ENCODE results near the gene MINDY4.
A peak's percentile ranks its signal among the peaks of the same experiment; 100 is the strongest.

MINDY4 gene

GRCh38 chr7:30780941-30781340 lies 9.7 kb downstream of the MINDY4 start:
- no peaks in the 10 kb centered on the region for H3K4me1 ChIP-seq (ENCODE audit: control insufficient read depth in 2 of 2, insufficient read depth in 1 of 2, low read depth in 1 of 2, low read length in 2 of 2)
- DNase-seq (ENCODE audit: low spot score), result no peak
- no peak overlapping the region for H4K91ac ChIP-seq (ENCODE audit: low read depth, low read length, poor library complexity)
- H2BK15ac ChIP-seq (ENCODE audit: low read length), result no peak overlapping the region
- no peak overlapping the region for H3K14ac ChIP-seq (ENCODE audit: low read length)
- no peak overlapping the region for H4K8ac ChIP-seq (ENCODE audit: low read depth, low read length)
- H3K4me3 ChIP-seq (ENCODE audit: low read length in 2 of 2), result peak overlapping the region in 1 of 2 donors; percentile 54
- no peaks in the 10 kb centered on the region for H3K27me3 ChIP-seq (ENCODE audit: control insufficient read depth in 3 of 3, insufficient read depth in 3 of 3, low read depth in 1 of 3, low read length in 3 of 3)
- H2AK5ac ChIP-seq (ENCODE audit: low read depth, low read length), result no peak overlapping the region
- H3K9ac ChIP-seq (ENCODE audit: low read depth, low read length, poor library complexity), result no peak overlapping the region
- H3K4ac ChIP-seq (ENCODE audit: low read length), result no peak overlapping the region
- no peak overlapping the region for H3K23ac ChIP-seq (ENCODE audit: low read depth, low read length, poor library complexity)
- H3K4me2 ChIP-seq (ENCODE audit: insufficient read depth, low read length, poor library complexity, severe bottlenecking), result no peak overlapping the region
- H3K18ac ChIP-seq (ENCODE audit: low read length), result no peak overlapping the region
- no peak overlapping the region for H2BK5ac ChIP-seq (ENCODE audit: low read length)
- WGBS, 2 donors (ENCODE audit: extremely low coverage in 2 of 2, insufficient read length in 2 of 2, insufficient replicate concordance in 1 of 2), result no CpG with 5 or more reads among the region's 4 CpGs
- no peak overlapping the region for H3K27ac ChIP-seq (replicated peaks; ENCODE audit: low read length)
- no peaks in the 10 kb centered on the region for H3K79me1 ChIP-seq (ENCODE audit: low read depth, low read length)
- no peak overlapping the region for H2BK12ac ChIP-seq (ENCODE audit: low read length)
- no peak overlapping the region for H2AFZ ChIP-seq (ENCODE audit: low read length)
- no peak overlapping the region for H2BK120ac ChIP-seq (ENCODE audit: low read depth, low read length)
- H3K36me3 ChIP-seq (replicated peaks in 1 of 2; ENCODE audit: control insufficient read depth in 2 of 2, insufficient read depth in 2 of 2, low read length in 2 of 2), result peaks cover 13 to 49% of the 10 kb centered on the region in 2 donors
- H3K9me3 ChIP-seq (replicated peaks in 1 of 2; ENCODE audit: control insufficient read depth in 2 of 2, insufficient read depth in 1 of 2, low read depth in 1 of 2, low read length in 2 of 2), result no peaks in the 10 kb centered on the region

GRCh38 chr7:30782690-30783089 lies 11.5 kb downstream of the MINDY4 start:
- Histone ChIP-seq H4K8ac (ENCODE audit: low read depth, low read length) (no peak overlapping the region), H2AFZ (ENCODE audit: low read length) (no peak overlapping the region), H3K9me3 (replicated peaks in 1 of 2; ENCODE audit: control insufficient read depth in 2 of 2, insufficient read depth in 1 of 2, low read depth in 1 of 2, low read length in 2 of 2) (no peaks in the 10 kb centered on the region), H2BK5ac (ENCODE audit: low read length) (no peak overlapping the region), H3K36me3 (replicated peaks in 1 of 2; ENCODE audit: control insufficient read depth in 2 of 2, insufficient read depth in 2 of 2, low read length in 2 of 2) (peaks cover 15 to 58% of the 10 kb centered on the region in 2 donors), H3K27ac (replicated peaks; ENCODE audit: low read length) (no peak overlapping the region), H2BK12ac (ENCODE audit: low read length) (no peak overlapping the region), H3K9ac (ENCODE audit: low read depth, low read length, poor library complexity) (no peak overlapping the region), H3K79me1 (ENCODE audit: low read depth, low read length) (peaks cover 2% of the 10 kb centered on the region), H3K4me1 (ENCODE audit: control insufficient read depth in 2 of 2, insufficient read depth in 1 of 2, low read depth in 1 of 2, low read length in 2 of 2) (no peaks in the 10 kb centered on the region), H3K4me2 (ENCODE audit: insufficient read depth, low read length, poor library complexity, severe bottlenecking) (no peak overlapping the region), H3K4ac (ENCODE audit: low read length) (no peak overlapping the region), H3K27me3 (ENCODE audit: control insufficient read depth in 3 of 3, insufficient read depth in 3 of 3, low read depth in 1 of 3, low read length in 3 of 3) (no peaks in the 10 kb centered on the region), H3K23ac (ENCODE audit: low read depth, low read length, poor library complexity) (no peak overlapping the region), H4K91ac (ENCODE audit: low read depth, low read length, poor library complexity) (no peak overlapping the region), H2AK5ac (ENCODE audit: low read depth, low read length) (no peak overlapping the region), H2BK120ac (ENCODE audit: low read depth, low read length) (no peak overlapping the region), H3K14ac (ENCODE audit: low read length) (no peak overlapping the region), H3K4me3 (ENCODE audit: low read length in 2 of 2) (no peak overlapping the region), H2BK15ac (ENCODE audit: low read length) (no peak overlapping the region), H3K18ac (ENCODE audit: low read length) (no peak overlapping the region)
- no peak for DNase-seq (ENCODE audit: low spot score)

DNA sequence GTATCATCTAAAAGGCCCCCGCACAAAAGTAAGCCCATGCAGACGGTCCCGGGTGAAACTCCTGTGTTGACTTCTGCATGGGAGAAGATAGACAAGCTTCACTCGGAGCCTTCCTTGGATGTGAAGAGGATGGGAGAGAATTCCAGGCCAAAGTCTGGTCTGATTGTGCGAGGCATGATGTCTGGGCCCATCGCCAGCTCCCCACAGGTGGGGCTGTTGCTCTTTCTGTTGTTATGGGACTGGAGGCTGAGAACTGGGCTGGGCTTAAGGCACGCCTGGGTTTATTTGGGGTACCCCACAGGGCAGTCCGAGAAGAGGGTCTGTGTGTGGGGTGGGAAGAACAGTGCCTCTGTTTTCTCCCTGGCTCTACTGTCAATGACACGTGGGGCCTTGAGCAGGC lies 14.6 kb downstream of the MINDY4 start:
- no peak overlapping the region for H2AK5ac ChIP-seq (ENCODE audit: low read depth, low read length)
- no peak for DNase-seq (ENCODE audit: low spot score)

DNA sequence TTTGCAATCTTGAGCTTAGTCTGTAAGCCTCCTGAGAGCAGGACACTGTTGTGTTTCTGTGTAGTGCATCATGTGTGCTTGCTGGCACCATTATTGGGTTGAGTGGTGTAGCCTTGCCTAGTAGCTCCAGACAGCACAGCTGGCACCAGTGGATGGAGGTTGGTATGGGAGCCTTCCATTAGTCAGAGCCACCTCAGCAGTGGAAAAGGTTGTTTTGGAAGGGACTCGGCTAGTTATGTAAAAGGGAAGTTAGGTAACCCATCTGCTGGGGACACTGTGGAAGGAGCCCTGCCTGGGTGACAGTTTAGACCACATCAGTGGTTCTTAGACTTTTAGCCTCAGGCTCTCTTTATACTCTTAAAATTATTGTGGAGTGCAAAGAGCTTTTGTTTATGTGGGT lies 16.3 kb downstream of the MINDY4 start:
- no peak for DNase-seq (ENCODE audit: low spot score)
- no peak overlapping the region for H3K14ac ChIP-seq (ENCODE audit: low read length)

More for the DNA sequence above, 14.6 kb downstream of the MINDY4 start:
- WGBS, 2 donors (ENCODE audit: extremely low coverage in 2 of 2, insufficient read length in 2 of 2, insufficient replicate concordance in 1 of 2), result no CpG with 5 or more reads among the region's 9 CpGs
- H3K27ac ChIP-seq (replicated peaks; ENCODE audit: low read length), result no peak overlapping the region
- H3K14ac ChIP-seq (ENCODE audit: low read length), result no peak overlapping the region
- no peak overlapping the region for H2BK12ac ChIP-seq (ENCODE audit: low read length)
- H3K4me1 ChIP-seq (ENCODE audit: control insufficient read depth in 2 of 2, insufficient read depth in 1 of 2, low read depth in 1 of 2, low read length in 2 of 2), result no peaks in the 10 kb centered on the region
- H3K9ac ChIP-seq (ENCODE audit: low read depth, low read length, poor library complexity), result no peak overlapping the region
- H3K18ac ChIP-seq (ENCODE audit: low read length), result no peak overlapping the region
- H3K4me3 ChIP-seq (ENCODE audit: low read length in 2 of 2), result no peak overlapping the region
- no peak overlapping the region for H3K4ac ChIP-seq (ENCODE audit: low read length)
- H3K23ac ChIP-seq (ENCODE audit: low read depth, low read length, poor library complexity), result no peak overlapping the region
- no peak overlapping the region for H4K91ac ChIP-seq (ENCODE audit: low read depth, low read length, poor library complexity)
- H2AFZ ChIP-seq (ENCODE audit: low read length), result no peak overlapping the region
- H3K9me3 ChIP-seq (replicated peaks in 1 of 2; ENCODE audit: control insufficient read depth in 2 of 2, insufficient read depth in 1 of 2, low read depth in 1 of 2, low read length in 2 of 2), result no peaks in the 10 kb centered on the region
- H2BK15ac ChIP-seq (ENCODE audit: low read length), result no peak overlapping the region
- no peak overlapping the region for H2BK120ac ChIP-seq (ENCODE audit: low read depth, low read length)
- no peak overlapping the region for H3K4me2 ChIP-seq (ENCODE audit: insufficient read depth, low read length, poor library complexity, severe bottlenecking)
- no peak overlapping the region for H2BK5ac ChIP-seq (ENCODE audit: low read length)
- H4K8ac ChIP-seq (ENCODE audit: low read depth, low read length), result no peak overlapping the region
- H3K79me1 ChIP-seq (ENCODE audit: low read depth, low read length), result peaks cover 2% of the 10 kb centered on the region
- H3K27me3 ChIP-seq (ENCODE audit: control insufficient read depth in 3 of 3, insufficient read depth in 3 of 3, low read depth in 1 of 3, low read length in 3 of 3), result no peaks in the 10 kb centered on the region
- H3K36me3 ChIP-seq (replicated peaks in 1 of 2; ENCODE audit: control insufficient read depth in 2 of 2, insufficient read depth in 2 of 2, low read length in 2 of 2), result peaks cover 16 to 49% of the 10 kb centered on the region in 2 donors

More for the DNA sequence above, 16.3 kb downstream of the MINDY4 start:
- Histone ChIP-seq H3K23ac (ENCODE audit: low read depth, low read length, poor library complexity) (no peak overlapping the region), H3K9me3 (replicated peaks in 1 of 2; ENCODE audit: control insufficient read depth in 2 of 2, insufficient read depth in 1 of 2, low read depth in 1 of 2, low read length in 2 of 2) (no peaks in the 10 kb centered on the region), H3K18ac (ENCODE audit: low read length) (no peak overlapping the region), H2AK5ac (ENCODE audit: low read depth, low read length) (no peak overlapping the region), H3K79me1 (ENCODE audit: low read depth, low read length) (peaks cover 2% of the 10 kb centered on the region), H3K27me3 (ENCODE audit: control insufficient read depth in 3 of 3, insufficient read depth in 3 of 3, low read depth in 1 of 3, low read length in 3 of 3) (no peaks in the 10 kb centered on the region), H3K4me3 (ENCODE audit: low read length in 2 of 2) (no peak overlapping the region), H2BK12ac (ENCODE audit: low read length) (no peak overlapping the region), H3K36me3 (replicated peaks in 1 of 2; ENCODE audit: control insufficient read depth in 2 of 2, insufficient read depth in 2 of 2, low read length in 2 of 2) (peaks cover 17 to 49% of the 10 kb centered on the region in 2 donors), H3K9ac (ENCODE audit: low read depth, low read length, poor library complexity) (no peak overlapping the region), H4K8ac (ENCODE audit: low read depth, low read length) (no peak overlapping the region), H3K27ac (replicated peaks; ENCODE audit: low read length) (no peak overlapping the region), H3K4me1 (ENCODE audit: control insufficient read depth in 2 of 2, insufficient read depth in 1 of 2, low read depth in 1 of 2, low read length in 2 of 2) (no peaks in the 10 kb centered on the region), H3K4ac (ENCODE audit: low read length) (no peak overlapping the region), H2BK5ac (ENCODE audit: low read length) (no peak overlapping the region), H3K4me2 (ENCODE audit: insufficient read depth, low read length, poor library complexity, severe bottlenecking) (no peak overlapping the region), H2AFZ (ENCODE audit: low read length) (no peak overlapping the region), H2BK120ac (ENCODE audit: low read depth, low read length) (no peak overlapping the region), H4K91ac (ENCODE audit: low read depth, low read length, poor library complexity) (no peak overlapping the region), H2BK15ac (ENCODE audit: low read length) (no peak overlapping the region)
- no CpG with 5 or more reads among the region's 1 CpG for WGBS, 2 donors (ENCODE audit: extremely low coverage in 2 of 2, insufficient read length in 2 of 2, insufficient replicate concordance in 1 of 2)
